ENCODE measurements around the gene FBXO38.

DNA sequence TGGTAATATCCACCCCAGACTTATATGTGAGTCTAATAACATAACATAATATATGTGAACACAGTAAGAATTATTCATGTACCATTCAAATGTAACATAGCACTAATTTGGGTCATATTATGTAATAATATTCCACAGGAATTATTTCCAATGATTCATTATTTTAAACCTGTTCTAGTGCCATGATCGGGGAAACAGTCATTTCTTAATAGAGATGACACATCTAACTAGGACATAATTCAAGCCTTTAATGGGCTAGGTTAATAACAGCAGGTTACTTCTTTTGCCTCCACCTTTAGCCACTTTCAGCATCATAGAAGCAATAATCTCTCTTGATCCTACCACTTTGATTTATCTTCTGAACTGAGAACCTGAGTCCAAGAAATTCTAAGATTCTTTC, 36.1 kb upstream of the FBXO38 start:
- no peak for TF ChIP-seq RFX5 (IDR thresholded peaks at IDR 0.05; ENCODE audit: low read length)
- no peak for TF ChIP-seq CTCF (IDR thresholded peaks at IDR 0.05)
- no peak for TF ChIP-seq NRF1 (IDR thresholded peaks at IDR 0.05; ENCODE audit: low read depth, low read length)
- no peak for TF ChIP-seq POLR2AphosphoS5 (IDR thresholded peaks at IDR 0.05; ENCODE audit: low read depth, low read length)
- TF ChIP-seq FOXM1 (IDR thresholded peaks at IDR 0.05; ENCODE audit: low read depth): no peak
- no peak for TF ChIP-seq EZH2phosphoT487 (IDR thresholded peaks at IDR 0.05; ENCODE audit: borderline replicate concordance, low read depth)
- no peak for TF ChIP-seq RXRA (IDR thresholded peaks at IDR 0.05; ENCODE audit: borderline replicate concordance, low read depth)
- TF ChIP-seq YY1 (IDR thresholded peaks at IDR 0.05; ENCODE audit: low read depth): no peak
- no peak for TF ChIP-seq EP300 (IDR thresholded peaks at IDR 0.05; ENCODE audit: borderline replicate concordance in 1 of 2, low read depth in 1 of 2, low read length in 1 of 2)
